ENCODE data around the gene TUSC2. TPM values are rescaled to one million over a fixed set of nuclear protein-coding genes. Genes with fewer than 3 reads are reported as not detected.

TUSC2 gene
- total and polyA plus RNA-seq, 2 of the 8 experiments (the other 6 are each of a cell fraction or from before 2014, with no cell fraction given) = 33.3 to 65.4 TPM

DNA sequence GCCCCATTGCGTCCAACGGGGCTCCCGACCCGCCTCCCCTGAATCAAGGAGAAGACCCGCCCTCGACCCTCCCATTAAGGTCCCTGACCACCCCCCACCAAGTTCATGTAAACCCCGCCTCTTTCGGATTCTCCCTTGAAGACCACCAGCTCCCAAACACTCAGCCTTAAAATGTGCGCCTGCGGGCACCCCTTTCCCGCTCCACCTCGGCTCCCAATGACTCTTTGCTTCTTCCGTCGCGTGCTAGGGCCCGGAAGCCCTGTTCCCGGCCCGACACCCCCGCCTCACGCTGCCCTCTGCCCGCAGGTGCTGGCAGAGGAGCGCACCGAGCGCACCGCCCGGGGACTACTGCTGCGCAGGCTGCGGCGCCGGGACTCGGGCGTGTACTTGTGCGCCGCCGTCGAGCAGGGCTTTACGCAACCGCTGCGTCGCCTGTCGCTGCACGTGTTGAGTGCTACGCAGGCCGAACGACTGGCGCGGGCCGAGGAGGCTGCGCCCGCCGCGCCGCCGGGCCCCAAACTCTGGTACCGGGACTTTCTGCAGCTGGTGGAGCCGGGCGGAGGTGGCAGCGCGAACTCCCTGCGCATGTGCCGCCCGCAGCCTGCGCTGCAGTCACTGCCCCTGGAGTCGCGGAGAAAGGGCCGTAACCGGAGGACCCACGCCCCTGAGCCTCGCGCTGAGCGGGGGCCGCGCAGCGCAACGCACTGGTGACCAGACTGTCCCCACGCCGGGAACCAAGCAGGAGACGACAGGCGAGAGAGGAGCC lies 51.8 kb downstream of the TUSC2 start:
- H3K23ac ChIP-seq (ENCODE audit: insufficient read length) = no peak overlapping the region
- H2BK120ac ChIP-seq (replicated peaks; ENCODE audit: low read depth, low read length) = no peak overlapping the region
- H3K4me2 ChIP-seq (ENCODE audit: insufficient read depth in 1 of 2, low read depth in 2 of 2, low read length in 2 of 2) = peak overlapping the region; percentile 53 to 86
- H4K91ac ChIP-seq (replicated peaks; ENCODE audit: insufficient read length, low read length) = no peak overlapping the region
- DNase-seq (ENCODE audit: low read depth in 1 of 2, low spot score in 2 of 2) (peak in 1 of 2 experiments; percentile 78), FAIRE-seq (no peak)
- H4K8ac ChIP-seq (ENCODE audit: extremely low read depth, insufficient read depth, low read length) = peak overlapping the region; percentile 87; the same call in 1 of the 2 replicates
- no peaks in the 10 kb centered on the region for H4K20me1 ChIP-seq (replicated peaks in 1 of 2; ENCODE audit: control insufficient read depth in 1 of 2, insufficient read depth in 2 of 2, low read length in 2 of 2)
- 0 out of 2 replicates have a peak overlapping the region, but pooled peaks have one; percentile 39 for H2AK5ac ChIP-seq (ENCODE audit: low read depth, low read length)
- no peak overlapping the region for H2BK20ac ChIP-seq (ENCODE audit: low read length)
- H3K18ac ChIP-seq (ENCODE audit: extremely low read depth, low read length) = no peak overlapping the region; the same call in 1 of the 2 replicates
- no peaks in the 10 kb centered on the region for H3K79me1 ChIP-seq (ENCODE audit: low read depth, low read length)
- ChIA-PET POLR2A (ENCODE audit: partially characterized antibody) (interaction anchor here (0.8 to 9.6 kb wide), 13 partner anchors 9 to 63 kb away, joined by 3 to 122 read pairs (median 5); partner anchors contain the start of gene IFRD2), CTCF (ENCODE audit: partially characterized antibody) (interaction anchor here (1.4 to 53.5 kb wide), 10 partner anchors 14 to 91 kb away, joined by 4 to 2149 read pairs (median 12); partner anchors contain the start of genes GNAI2, GNAT1, HYAL2 and IFRD2)
- no peaks in the 10 kb centered on the region for H3K79me2 ChIP-seq (ENCODE audit: control insufficient read depth in 1 of 2, insufficient read depth in 2 of 2, low read length in 2 of 2)
- H3K23me2 ChIP-seq (ENCODE audit: low read depth, low read length) = peaks cover 2% of the 10 kb centered on the region; the same call in 1 of the 2 replicates
- H2BK12ac ChIP-seq (ENCODE audit: low read depth, low read length) = no peak overlapping the region
- H3K4ac ChIP-seq (replicated peaks; ENCODE audit: insufficient read length, low read depth, low read length) = no peak overlapping the region
- no peak overlapping the region for H2AFZ ChIP-seq (ENCODE audit: low read length)
- no peak overlapping the region for H3K27ac ChIP-seq (ENCODE audit: low read depth, low read length)
- no peaks in the 10 kb centered on the region for H3K36me3 ChIP-seq (ENCODE audit: control insufficient read depth in 2 of 4, insufficient read depth in 4 of 4, low read length in 3 of 4)
- no peak overlapping the region for H3K56ac ChIP-seq (replicated peaks; ENCODE audit: insufficient read length, low read depth, low read length)
- WGBS, 2 experiments (ENCODE audit: extremely low coverage in 1 of 2, insufficient coverage in 1 of 2, insufficient read length in 1 of 2, insufficient replicate concordance in 2 of 2, low coverage in 1 of 2, low lambda C conversion rate in 2 of 2, missing lambda C conversion rate in 1 of 2) = 50% methylated on average over 55 of the region's 79 CpGs; no CpG with 5 or more reads in 1 of the 2 experiments
- H3K4me3 ChIP-seq (ENCODE audit: extremely low read depth in 1 of 4, insufficient read depth in 2 of 4, low read depth in 3 of 4, low read length in 4 of 4) = peak overlapping the region; percentile 14 to 61 (median 22); a peak in 6 of 8 replicates
- no peak overlapping the region for H3K14ac ChIP-seq (ENCODE audit: insufficient read length)
- H3K27me3 ChIP-seq (replicated peaks in 1 of 4; ENCODE audit: control insufficient read depth in 3 of 4, extremely low read depth in 1 of 4, insufficient read depth in 3 of 4, low read length in 3 of 4) = peaks cover 27 to 54% (median 43%) of the 10 kb centered on the region in 4 experiments
- H2BK15ac ChIP-seq (ENCODE audit: low read length) = no peak overlapping the region
- no peak overlapping the region for H2BK5ac ChIP-seq (ENCODE audit: low read depth, low read length)
- H3K9ac ChIP-seq (replicated peaks in 1 of 4; ENCODE audit: extremely low read depth in 1 of 4, low read depth in 3 of 4, low read length in 3 of 4) = no peak overlapping the region
- no peak overlapping the region for H4K5ac ChIP-seq (ENCODE audit: insufficient read length, low read depth, low read length)
- peaks cover 0 to 13% (median 10%) of the 10 kb centered on the region in 4 experiments; a peak in 5 of 7 replicates for H3K4me1 ChIP-seq (replicated peaks in 1 of 4; ENCODE audit: control insufficient read depth in 3 of 4, insufficient read depth in 4 of 4, low read length in 3 of 4)
- H3K9me3 ChIP-seq (ENCODE audit: insufficient read depth in 2 of 2, low read depth in 1 of 2, low read length in 1 of 2) = no peaks in the 10 kb centered on the region; a peak in 1 of 4 replicates
- peak in 1 of 2 experiments; percentile 4; a peak in 1 of 4 replicates for TF ChIP-seq RAD21 (IDR thresholded peaks at IDR 0.05 in 1 of 2, conservative IDR thresholded peaks at IDR 0.05 in 1 of 2; ENCODE audit: low read depth in 2 of 2, low read length in 2 of 2)
- no peak for TF ChIP-seq GTF2F1 (IDR thresholded peaks at IDR 0.05; ENCODE audit: borderline replicate concordance, low read depth, low read length)
- TF ChIP-seq SRF (IDR thresholded peaks at IDR 0.05; ENCODE audit: low read depth, low read length) = peak; percentile 74
- no peak; the same call in 1 of the 2 replicates for TF ChIP-seq PHF8 (conservative IDR thresholded peaks at IDR 0.05; ENCODE audit: low read depth, low read length)
- TF ChIP-seq, protein P1, sequence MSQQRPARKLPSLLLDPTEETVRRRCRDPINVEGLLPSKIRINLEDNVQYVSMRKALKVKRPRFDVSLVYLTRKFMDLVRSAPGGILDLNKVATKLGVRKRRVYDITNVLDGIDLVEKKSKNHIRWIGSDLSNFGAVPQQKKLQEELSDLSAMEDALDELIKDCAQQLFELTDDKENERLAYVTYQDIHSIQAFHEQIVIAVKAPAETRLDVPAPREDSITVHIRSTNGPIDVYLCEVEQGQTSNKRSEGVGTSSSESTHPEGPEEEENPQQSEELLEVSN (IDR thresholded peaks at IDR 0.05) = peak; percentile 98
- no peak for TF ChIP-seq CTBP2 (IDR thresholded peaks at IDR 0.05; ENCODE audit: borderline replicate concordance, insufficient read depth, insufficient read length, low read length)
- no peak for TF ChIP-seq POLR2A (IDR thresholded peaks at IDR 0.05; ENCODE audit: control extremely low read depth in 1 of 2, low read depth in 2 of 2, low read length in 2 of 2)
- TF ChIP-seq, protein P2, sequence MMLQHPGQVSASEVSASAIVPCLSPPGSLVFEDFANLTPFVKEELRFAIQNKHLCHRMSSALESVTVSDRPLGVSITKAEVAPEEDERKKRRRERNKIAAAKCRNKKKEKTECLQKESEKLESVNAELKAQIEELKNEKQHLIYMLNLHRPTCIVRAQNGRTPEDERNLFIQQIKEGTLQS (IDR thresholded peaks at IDR 0.05; ENCODE audit: insufficient read depth, low read depth, low read length) = peak; percentile 84
- TF ChIP-seq KDM1A (IDR thresholded peaks at IDR 0.05; ENCODE audit: borderline replicate concordance, low read length) = no peak
